GM21723 (cell line): ENCODE measurements around the gene FHDC1.

ENCODE experiments used
- ATAC-seq: cut with Tn5 transposase; IDR thresholded peaks from one replicate; pipeline ENCODE4 v1.9.1; 2021; ENCODE audit warnings: mild to moderate bottlenecking, moderate library complexity; ENCODE audit not compliant: unreplicated experiment

FHDC1 gene

GRCh38 chr4:152957437-152958171 lies 21.5 kb downstream of the FHDC1 start:
- ATAC-seq, result no peak

DNA sequence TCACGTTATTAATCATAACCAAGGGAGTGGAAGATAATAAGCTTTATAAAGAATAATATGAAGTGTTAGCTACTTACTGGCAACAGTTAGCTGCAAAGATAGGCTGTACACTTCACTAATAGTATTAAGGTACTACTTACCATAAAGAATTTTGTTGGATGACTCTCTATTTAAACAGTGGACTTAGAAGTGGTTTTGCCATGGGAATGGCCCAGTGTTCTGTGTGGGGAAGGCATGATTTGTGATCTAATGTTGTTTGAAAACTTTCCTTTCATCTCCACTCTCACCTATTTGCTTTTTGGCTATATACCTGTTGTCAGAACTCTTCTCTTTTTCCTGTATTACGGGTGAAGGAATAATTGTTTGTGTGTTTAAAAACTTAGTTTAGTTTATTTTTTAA lies 23.0 kb downstream of the FHDC1 start:
- ATAC-seq, result no peak

DNA sequence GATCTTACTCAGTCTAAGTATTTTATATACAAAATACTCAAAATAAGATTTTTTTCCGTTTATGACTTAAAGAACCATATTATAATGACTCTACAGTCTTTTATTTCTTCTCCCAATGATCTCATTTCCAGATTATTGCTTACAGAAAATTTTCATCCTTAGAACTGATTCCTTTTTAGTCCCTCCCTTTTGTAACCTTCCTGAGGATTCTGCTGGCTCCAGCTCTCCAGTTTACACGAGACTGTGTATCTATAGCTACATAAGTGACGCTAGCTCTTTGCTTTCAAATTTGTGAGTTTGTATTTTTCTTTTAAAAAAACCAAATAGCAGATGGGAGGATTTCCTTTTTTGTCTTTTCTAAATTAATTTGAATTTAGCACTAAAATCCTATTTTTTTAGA lies 24.0 kb downstream of the FHDC1 start:
- ATAC-seq, result no peak

DNA sequence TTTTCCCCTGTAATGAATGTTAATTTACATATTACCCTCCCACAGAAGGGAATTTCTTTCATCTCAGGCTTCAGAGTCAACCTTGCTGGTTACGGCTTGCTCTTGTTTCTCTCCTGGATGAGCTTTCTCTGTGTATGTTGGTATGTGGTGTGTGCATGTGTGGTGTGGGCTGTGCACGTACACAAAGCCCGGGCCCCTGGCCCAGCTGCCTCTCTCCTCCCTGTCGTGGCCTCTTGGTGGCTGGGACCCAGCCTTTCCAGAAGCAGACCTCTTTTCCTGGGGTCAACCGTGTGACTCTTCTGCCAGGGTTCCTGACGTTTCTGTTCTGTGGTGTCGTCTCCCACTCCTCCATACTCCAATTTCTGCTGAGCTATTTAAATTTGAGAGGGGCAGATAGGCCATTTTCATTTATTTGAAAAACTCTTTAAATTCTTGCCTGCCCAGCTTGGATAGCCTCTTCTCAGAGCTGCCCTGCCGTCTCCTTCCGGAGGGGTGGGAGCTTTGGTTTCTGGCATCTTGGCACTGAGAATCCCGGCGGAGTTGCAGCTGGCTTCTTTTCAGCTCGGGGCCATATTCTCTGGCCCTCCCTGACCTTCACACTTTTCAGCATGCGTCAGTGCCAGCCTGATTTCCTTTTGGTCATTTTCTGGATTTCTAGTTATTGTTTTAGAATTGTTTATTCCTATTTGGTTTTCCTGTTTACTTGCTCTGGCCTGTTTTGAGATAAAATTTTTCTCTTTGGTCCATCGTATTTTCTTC lies 25.1 kb downstream of the FHDC1 start:
- no peak for ATAC-seq

DNA sequence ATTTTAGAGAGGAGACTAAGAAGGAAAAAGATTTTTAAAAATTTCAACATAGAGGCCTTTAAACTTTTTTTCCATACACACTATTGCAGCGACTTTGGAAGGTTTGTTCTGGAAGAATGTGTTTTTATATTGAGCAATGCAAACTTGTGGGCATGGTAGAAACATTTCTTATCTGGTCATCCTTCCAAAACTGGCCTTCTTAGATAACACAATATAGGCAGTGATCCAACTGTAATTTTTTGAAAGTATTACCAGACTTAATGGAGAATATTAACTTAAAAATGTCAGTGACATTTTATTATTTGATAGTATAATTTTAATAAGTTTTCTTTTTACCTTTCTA lies 25.6 kb downstream of the FHDC1 start:
- ATAC-seq, result no peak

- ATAC-seq, result no peak
Observed at GRCh38 chr4:152962150-152962549, 26.0 kb downstream of the FHDC1 start.

GRCh38 chr4:152964335-152964734 lies 28.2 kb downstream of the FHDC1 start:
- no peak for ATAC-seq

- ATAC-seq, result no peak
Observed at GRCh38 chr4:152965611-152966010, 29.5 kb downstream of the FHDC1 start.

DNA sequence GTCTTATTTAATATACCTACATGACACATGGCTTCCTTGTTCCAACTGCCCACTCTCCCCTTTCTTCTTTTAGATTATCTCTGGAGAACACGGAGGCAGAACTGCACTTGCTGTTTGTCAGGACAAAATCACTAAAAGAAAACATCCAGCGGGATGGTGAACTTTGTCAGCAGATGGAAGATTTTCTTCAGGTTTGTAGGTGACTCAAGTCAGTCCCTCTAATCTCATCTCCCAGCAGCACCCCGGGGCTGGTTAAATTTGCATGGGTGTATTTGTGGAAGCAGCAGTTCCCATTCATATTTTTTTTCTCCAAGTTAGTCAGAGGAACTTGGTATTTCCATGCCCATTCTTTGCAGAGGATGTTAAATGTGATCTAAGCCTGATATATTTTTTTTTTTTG lies 31.8 kb downstream of the FHDC1 start:
- ATAC-seq, result no peak

GRCh38 chr4:152968806-152969394 lies 32.8 kb downstream of the FHDC1 start:
- no peak for ATAC-seq

GRCh38 chr4:152970102-152970820 lies 34.1 kb downstream of the FHDC1 start:
- no peak for ATAC-seq

- no peak for ATAC-seq
Observed at GRCh38 chr4:152971053-152971452, 34.9 kb downstream of the FHDC1 start.

DNA sequence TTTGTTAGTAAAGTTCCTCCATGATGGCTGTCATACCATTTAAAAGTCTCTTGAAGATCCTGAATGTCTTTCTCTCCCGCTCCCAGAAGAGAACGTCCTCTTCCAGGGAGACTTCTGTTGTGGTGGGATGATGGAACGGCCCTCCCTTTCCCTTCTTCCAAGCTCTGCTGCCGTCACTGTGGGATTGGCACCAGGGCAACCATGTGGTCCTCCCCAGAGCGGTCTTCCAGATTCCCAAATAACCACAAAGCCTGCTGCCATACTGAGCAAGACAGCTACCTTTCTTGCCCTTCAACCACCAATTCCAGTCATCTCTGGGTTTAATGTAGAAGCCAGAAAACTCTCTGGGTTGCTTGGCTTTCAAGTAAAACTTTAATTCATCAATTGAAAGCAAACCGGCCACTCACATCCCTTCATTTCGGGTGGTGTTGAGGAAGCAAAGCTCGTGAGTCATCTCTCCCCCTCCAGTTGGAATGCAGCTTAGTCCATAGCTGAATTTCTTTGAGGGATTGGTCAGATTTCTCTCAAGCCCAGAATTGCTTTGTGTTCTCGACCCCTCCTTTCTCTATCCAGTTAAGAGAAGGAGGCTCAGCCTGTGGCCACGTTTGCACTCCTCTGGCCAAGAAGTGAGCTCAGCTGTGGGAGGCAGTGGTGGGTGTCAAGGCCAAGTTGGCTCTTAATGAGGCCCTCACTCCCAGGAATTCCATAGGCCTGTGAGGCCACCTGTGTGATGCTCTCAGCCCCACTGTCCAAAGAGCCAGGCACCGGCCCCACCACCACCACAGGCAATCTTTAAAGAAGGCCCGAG lies 36.9 kb downstream of the FHDC1 start:
- ATAC-seq, result no peak

DNA sequence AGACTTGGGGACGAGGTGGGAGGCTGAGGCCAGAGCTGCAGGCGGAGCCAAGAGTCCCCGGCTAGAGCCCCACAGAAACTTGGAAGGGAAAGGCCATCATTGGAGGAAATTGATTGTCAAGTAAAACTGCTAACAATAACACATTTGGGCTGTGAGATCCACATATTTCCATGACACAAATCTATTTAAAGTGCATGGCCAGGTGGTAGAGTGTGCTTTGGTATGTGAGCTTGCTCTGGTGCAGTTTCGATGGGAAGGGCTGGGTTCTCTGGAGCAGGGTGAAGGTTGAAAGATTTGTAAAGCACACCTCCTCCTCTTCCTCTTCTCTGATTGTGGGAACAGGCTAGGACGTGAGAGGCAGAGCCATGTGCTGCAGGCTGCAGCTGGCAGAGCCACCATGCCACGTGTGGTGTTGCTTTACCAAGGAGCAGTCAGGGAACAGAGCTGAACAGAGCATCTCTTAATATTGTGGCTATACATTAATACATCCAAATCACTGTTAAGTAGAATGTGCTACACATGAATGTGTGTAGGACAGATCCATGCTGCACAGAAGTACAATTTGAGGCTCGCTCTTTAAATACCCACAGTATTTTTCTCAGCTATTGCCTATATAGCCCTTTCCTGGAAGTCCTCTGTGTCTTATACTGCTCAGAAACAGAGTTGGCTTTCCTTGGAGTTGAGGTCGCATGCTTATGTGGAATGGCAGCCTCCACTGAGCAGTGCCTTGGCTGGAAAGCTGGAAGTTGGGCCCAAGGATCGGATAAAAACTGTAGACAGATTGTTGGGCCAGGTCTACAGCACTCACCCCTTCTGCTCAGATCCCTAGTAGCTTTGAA lies 37.7 kb downstream of the FHDC1 start:
- ATAC-seq, result no peak

GRCh38 chr4:152974468-152975379 lies 38.6 kb downstream of the FHDC1 start:
- ATAC-seq, result no peak

GRCh38 chr4:152975380-152976211 lies 39.5 kb downstream of the FHDC1 start:
- no peak for ATAC-seq

DNA sequence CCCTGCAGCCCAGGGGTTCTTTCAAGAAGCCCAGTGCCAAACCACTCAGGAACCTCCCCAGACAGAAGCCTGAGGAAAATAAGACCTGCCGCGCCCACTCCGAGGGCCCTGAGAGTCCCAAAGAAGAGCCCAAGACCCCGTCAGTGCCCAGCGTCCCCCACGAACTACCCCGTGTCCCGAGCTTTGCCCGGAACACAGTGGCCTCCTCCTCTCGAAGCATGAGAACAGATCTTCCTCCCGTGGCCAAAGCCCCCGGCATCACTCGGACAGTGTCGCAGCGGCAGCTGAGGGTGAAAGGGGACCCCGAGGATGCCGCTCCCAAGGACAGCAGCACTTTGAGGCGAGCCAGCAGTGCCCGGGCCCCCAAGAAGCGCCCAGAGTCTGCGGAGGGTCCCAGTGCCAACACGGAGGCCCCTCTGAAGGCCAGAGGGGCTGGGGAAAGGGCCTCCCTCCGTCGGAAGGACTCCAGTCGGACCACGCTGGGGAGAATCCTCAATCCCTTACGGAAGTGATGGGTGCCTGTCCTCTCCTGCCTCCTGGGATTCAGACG lies 40.2 kb downstream of the FHDC1 start:
- no peak for ATAC-seq
